Adrenal gland (tissue), 5 donors: ENCODE results near the gene CRBN.

ENCODE experiments used
- POLR2A ChIP-seq, 2 donors: fragments of 450-650 bp; IDR thresholded peaks; one replicate each; pipeline ENCODE4 v1.6.1; 2017; ENCODE audit warnings: antibody characterized with exemption in 2 of 2, mild to moderate bottlenecking in 2 of 2, moderate library complexity in 1 of 2
- TF ChIP-seq, protein P1 (sequence below), 6 experiments: fragments of 450-650 bp in 4 of 6; fragments of 200-600 bp in 2 of 6; sonication (generic) in 1 of 6; IDR thresholded peaks; 1 replicate in 5 of 6; 2 replicates in 1 of 6; pipeline versions ENCODE4 v1.5.1 to v1.8.0; 2016 to 2021; ENCODE audit warnings: antibody characterized with exemption in 6 of 6, mild to moderate bottlenecking in 2 of 6, moderate library complexity in 1 of 6
- donor health status: DM: no; HTN: no; CAD: no.

DNA sequence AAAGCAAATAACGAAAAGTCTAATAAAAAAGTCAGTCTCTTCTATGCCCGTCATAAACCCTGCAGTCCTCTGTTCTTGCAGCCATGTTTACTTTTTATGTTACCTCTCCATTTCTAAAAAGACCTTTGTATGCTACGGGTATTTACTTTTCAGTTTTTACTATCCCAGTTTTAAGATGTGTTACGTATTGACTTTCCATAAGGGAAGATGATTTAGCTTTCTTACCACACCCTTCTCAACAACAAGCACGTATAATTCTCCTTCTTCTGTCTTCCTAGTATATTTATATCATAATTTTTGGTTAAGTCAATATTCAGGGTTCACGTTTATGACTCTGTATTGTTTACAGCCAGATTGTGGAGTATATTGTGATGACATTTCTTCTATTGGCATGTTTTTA, 42.0 kb downstream of the CRBN start:
- TF ChIP-seq, protein P1, sequence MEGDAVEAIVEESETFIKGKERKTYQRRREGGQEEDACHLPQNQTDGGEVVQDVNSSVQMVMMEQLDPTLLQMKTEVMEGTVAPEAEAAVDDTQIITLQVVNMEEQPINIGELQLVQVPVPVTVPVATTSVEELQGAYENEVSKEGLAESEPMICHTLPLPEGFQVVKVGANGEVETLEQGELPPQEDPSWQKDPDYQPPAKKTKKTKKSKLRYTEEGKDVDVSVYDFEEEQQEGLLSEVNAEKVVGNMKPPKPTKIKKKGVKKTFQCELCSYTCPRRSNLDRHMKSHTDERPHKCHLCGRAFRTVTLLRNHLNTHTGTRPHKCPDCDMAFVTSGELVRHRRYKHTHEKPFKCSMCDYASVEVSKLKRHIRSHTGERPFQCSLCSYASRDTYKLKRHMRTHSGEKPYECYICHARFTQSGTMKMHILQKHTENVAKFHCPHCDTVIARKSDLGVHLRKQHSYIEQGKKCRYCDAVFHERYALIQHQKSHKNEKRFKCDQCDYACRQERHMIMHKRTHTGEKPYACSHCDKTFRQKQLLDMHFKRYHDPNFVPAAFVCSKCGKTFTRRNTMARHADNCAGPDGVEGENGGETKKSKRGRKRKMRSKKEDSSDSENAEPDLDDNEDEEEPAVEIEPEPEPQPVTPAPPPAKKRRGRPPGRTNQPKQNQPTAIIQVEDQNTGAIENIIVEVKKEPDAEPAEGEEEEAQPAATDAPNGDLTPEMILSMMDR (IDR thresholded peaks at IDR 0.05) = no peak
- no peak for TF ChIP-seq POLR2A (IDR thresholded peaks at IDR 0.05)
